Liver (tissue), 9 donors: ENCODE data around the gene GGA1. TPM values are rescaled to one million over a fixed set of nuclear protein-coding genes. Genes with fewer than 3 reads are reported as not detected.

Experiments used
- DNase-seq: peaks from one replicate; pipeline ENCODE4 v3.0.0-alpha.2; 2017; ENCODE audit warnings: low spot score
- H3K27ac ChIP-seq, 2 donors: one replicate each; pipeline ENCODE4 v1.7.0; 2013; ENCODE audit warnings: inconsistent platforms in 2 of 2, low read length in 2 of 2, control low read depth in 1 of 2, low read depth in 1 of 2, mild to moderate bottlenecking in 1 of 2
- H3K27me3 ChIP-seq, 4 donors: one replicate each; pipeline versions ENCODE4 v1.6.1 to v1.7.0; 2013; ENCODE audit warnings: low read length in 3 of 4, inconsistent platforms in 1 of 4, mild to moderate bottlenecking in 1 of 4, moderate library complexity in 1 of 4; ENCODE audit not compliant: control insufficient read depth in 4 of 4, insufficient read depth in 4 of 4
- H3K36me3 ChIP-seq, 4 donors: one replicate each; pipeline versions ENCODE4 v1.6.1 to v1.7.0; 2013; ENCODE audit warnings: low read length in 3 of 4, mild to moderate bottlenecking in 3 of 4, low read depth in 1 of 4, moderate library complexity in 1 of 4; ENCODE audit not compliant: control insufficient read depth in 4 of 4, insufficient read depth in 3 of 4
- H3K4me1 ChIP-seq, 4 donors: one replicate each; pipeline versions ENCODE4 v1.6.1 to v1.7.0; 2013; ENCODE audit warnings: low read length in 3 of 4, mild to moderate bottlenecking in 3 of 4, moderate library complexity in 1 of 4; ENCODE audit not compliant: control insufficient read depth in 4 of 4, insufficient read depth in 4 of 4
- H3K4me3 ChIP-seq, 3 donors: one replicate each; pipeline versions ENCODE4 v1.6.1 to v1.7.0; 2013; ENCODE audit warnings: low read length in 3 of 3, control low read depth in 1 of 3, low read depth in 1 of 3, mild to moderate bottlenecking in 1 of 3
- H3K9ac ChIP-seq, 2 donors: one replicate each; pipeline ENCODE4 v1.7.0; 2013; ENCODE audit warnings: low read length in 2 of 2, mild to moderate bottlenecking in 2 of 2, moderate library complexity in 2 of 2, control low read depth in 1 of 2, low read depth in 1 of 2
- H3K9me3 ChIP-seq, 4 donors: one replicate each; pipeline versions ENCODE4 v1.6.1 to v1.7.0; 2013; ENCODE audit warnings: low read length in 3 of 4; ENCODE audit not compliant: control insufficient read depth in 4 of 4
- ATF3 ChIP-seq: IDR thresholded peaks from 2 replicates; pipeline ENCODE4 v1.6.1; 2016; ENCODE audit warnings: antibody characterized with exemption
- CTCF ChIP-seq: fragments of 150-350 bp; IDR thresholded peaks from 2 replicates; pipeline ENCODE4 v1.5.1; 2017; ENCODE audit warnings: improper control_type of control experiment, low read depth, low read length; ENCODE audit not compliant: missing input control
- EGR1 ChIP-seq, 2 donors: IDR thresholded peaks; 2 replicates each; pipeline ENCODE4 v1.6.1; 2016 to 2018; ENCODE audit warnings: antibody characterized with exemption in 2 of 2, low read depth in 2 of 2
- FOXA1 ChIP-seq: IDR thresholded peaks from 2 replicates; pipeline ENCODE4 v1.6.1; 2016; ENCODE audit warnings: antibody characterized with exemption
- FOXA2 ChIP-seq: IDR thresholded peaks from 2 replicates; pipeline ENCODE4 v1.6.1; 2016; ENCODE audit warnings: antibody characterized with exemption
- GABPA ChIP-seq, 2 donors: IDR thresholded peaks in 1 of 2; conservative IDR thresholded peaks in 1 of 2; 2 replicates each; pipeline ENCODE4 v1.6.1; 2016; ENCODE audit warnings: antibody characterized with exemption in 2 of 2, mild to moderate bottlenecking in 1 of 2, moderate library complexity in 1 of 2
- HNF4A ChIP-seq, 2 donors: conservative IDR thresholded peaks; 2 replicates each; pipeline ENCODE4 v1.6.1; 2016; ENCODE audit warnings: antibody characterized with exemption in 2 of 2, mild to moderate bottlenecking in 2 of 2
- HNF4G ChIP-seq: IDR thresholded peaks from 2 replicates; pipeline ENCODE4 v1.6.1; 2016; ENCODE audit warnings: antibody characterized with exemption
- JUND ChIP-seq, 2 donors: IDR thresholded peaks; 2 replicates each; pipeline ENCODE4 v1.6.1; 2016; ENCODE audit warnings: antibody characterized with exemption in 2 of 2
- RAD21 ChIP-seq, 2 donors: IDR thresholded peaks; 2 replicates each; pipeline ENCODE4 v1.6.1; 2016; ENCODE audit warnings: antibody characterized with exemption in 2 of 2, mild to moderate bottlenecking in 2 of 2
- RXRA ChIP-seq, 2 donors: IDR thresholded peaks; 2 replicates each; pipeline ENCODE4 v1.6.1; 2017 to 2018; ENCODE audit warnings: antibody characterized with exemption in 2 of 2, mild to moderate bottlenecking in 1 of 2
- SP1 ChIP-seq: IDR thresholded peaks from 2 replicates; pipeline ENCODE4 v1.6.1; 2018; ENCODE audit warnings: antibody characterized with exemption, mild to moderate bottlenecking
- YY1 ChIP-seq: IDR thresholded peaks from 2 replicates; pipeline ENCODE4 v1.6.1; 2016; ENCODE audit warnings: antibody characterized with exemption, mild to moderate bottlenecking
- WGBS: extraction: QIAGEN DNeasy Blood & Tissue Kit; methylation state at CpG from one replicate; pipeline ENCODE4 v1.1.7; 2013; 5-methylcytosine and 5-hydroxymethylcytosine counted together
- polyA plus RNA-seq, 2 donors: library from polyadenylated mRNA; stranded (reverse) in 1 of 2; unstranded in 1 of 2; fragments of 200-250 nt in 1 of 2; fragments of >200 nt in 1 of 2; fragmentation: Nextera tagmentation in 1 of 2; extraction: Ambion mirVana in 1 of 2; gene quantifications; one replicate each; pipeline versions ENCODE4 v1.2.1 to v1.2.3, GENCODE V29; 2013 to 2015
- total RNA-seq, 2 donors: library from RNA; depleted of rRNA; stranded (reverse); fragments of >200 nt; gene quantifications; one replicate each; pipeline ENCODE4 v1.2.3, GENCODE V29; 2014
- TF ChIP-seq, protein P1 (sequence below): IDR thresholded peaks from 2 replicates; pipeline ENCODE4 v1.6.1; 2016; ENCODE audit warnings: antibody characterized with exemption
- TF ChIP-seq, protein P2 (sequence below): IDR thresholded peaks from 2 replicates; pipeline ENCODE4 v1.6.1; 2016; ENCODE audit warnings: antibody characterized with exemption, mild to moderate bottlenecking
- donor health status: healthy.
- donor health status: healthy.
- donor health status: healthy.
- donor health status: healthy.
- donor health status: healthy.

GGA1 gene
- total and polyA plus RNA-seq, 4 donors = 15.1 to 26.4 (median 17.8) TPM

- Histone ChIP-seq H3K9ac (peak overlapping the region in 1 of 2 donors; percentile 8), H3K27me3 (no peaks in the 10 kb centered on the region), H3K36me3 (peaks cover 0 to 12% (median 5%) of the 10 kb centered on the region in 4 donors), H3K4me3 (no peak overlapping the region), H3K27ac (peak overlapping the region; percentile 78 to 85), H3K4me1 (peaks cover 16 to 49% (median 43%) of the 10 kb centered on the region in 4 donors), H3K9me3 (no peaks in the 10 kb centered on the region)
- WGBS = 79% methylated on average over 13 of the region's 13 CpGs
- no peak for TF ChIP-seq CTCF
- TF ChIP-seq, protein P1, sequence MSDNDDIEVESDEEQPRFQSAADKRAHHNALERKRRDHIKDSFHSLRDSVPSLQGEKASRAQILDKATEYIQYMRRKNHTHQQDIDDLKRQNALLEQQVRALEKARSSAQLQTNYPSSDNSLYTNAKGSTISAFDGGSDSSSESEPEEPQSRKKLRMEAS = no peak
- TF ChIP-seq JUND (IDR thresholded peaks at IDR 0.05) = no peak
- TF ChIP-seq GABPA (IDR thresholded peaks at IDR 0.05 in 1 of 2, conservative IDR thresholded peaks at IDR 0.05 in 1 of 2) = no peak
- TF ChIP-seq FOXA2 = no peak
- no peak for TF ChIP-seq RXRA (IDR thresholded peaks at IDR 0.05)
- no peak for TF ChIP-seq EGR1 (IDR thresholded peaks at IDR 0.05; ENCODE audit: low read depth in 2 of 2)
- TF ChIP-seq HNF4G = no peak
- no peak for DNase-seq
Measured at GRCh38 chr22:37626556-37627075, 18.0 kb downstream of the GGA1 start.

DNA sequence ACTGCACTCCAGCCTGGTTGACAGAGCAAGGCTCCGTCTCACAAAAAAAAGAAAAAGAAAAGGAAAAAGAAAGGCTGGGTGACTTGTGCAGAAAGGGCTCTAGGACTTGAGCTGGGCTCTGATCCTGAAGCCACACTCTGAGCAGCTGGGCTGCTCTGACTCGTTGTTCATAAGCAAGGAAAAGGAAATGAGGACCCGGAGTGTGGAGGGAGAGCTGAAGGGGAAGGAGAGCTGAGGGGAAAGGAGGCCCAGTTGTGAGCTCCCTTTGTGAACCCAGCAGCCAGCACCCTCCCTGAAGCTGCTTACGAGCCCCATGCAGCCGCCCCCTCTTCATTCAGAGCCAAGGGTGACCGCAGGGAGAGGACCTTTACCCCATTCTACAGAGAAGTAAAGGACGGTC is 18.5 kb downstream of the GGA1 start:
- no peak overlapping the region for H3K9ac ChIP-seq

More for the DNA sequence above, 18.5 kb downstream of the GGA1 start:
- no peaks in the 10 kb centered on the region for H3K9me3 ChIP-seq
- H3K4me3 ChIP-seq = no peak overlapping the region
- H3K36me3 ChIP-seq = peaks cover 0 to 11% (median 5%) of the 10 kb centered on the region in 4 donors
- H3K4me1 ChIP-seq = peaks cover 16 to 54% (median 47%) of the 10 kb centered on the region in 4 donors
- WGBS = 62% methylated on average over 7 of the region's 7 CpGs
- TF ChIP-seq RAD21 (IDR thresholded peaks at IDR 0.05) (no peak), SP1 (no peak), FOXA1 (no peak), YY1 (no peak), RXRA (IDR thresholded peaks at IDR 0.05) (no peak), HNF4A (conservative IDR thresholded peaks at IDR 0.05) (no peak), FOXA2 (no peak), GABPA (IDR thresholded peaks at IDR 0.05 in 1 of 2, conservative IDR thresholded peaks at IDR 0.05 in 1 of 2) (no peak), ATF3 (no peak), HNF4G (no peak), JUND (IDR thresholded peaks at IDR 0.05) (no peak)
- TF ChIP-seq, protein P2, sequence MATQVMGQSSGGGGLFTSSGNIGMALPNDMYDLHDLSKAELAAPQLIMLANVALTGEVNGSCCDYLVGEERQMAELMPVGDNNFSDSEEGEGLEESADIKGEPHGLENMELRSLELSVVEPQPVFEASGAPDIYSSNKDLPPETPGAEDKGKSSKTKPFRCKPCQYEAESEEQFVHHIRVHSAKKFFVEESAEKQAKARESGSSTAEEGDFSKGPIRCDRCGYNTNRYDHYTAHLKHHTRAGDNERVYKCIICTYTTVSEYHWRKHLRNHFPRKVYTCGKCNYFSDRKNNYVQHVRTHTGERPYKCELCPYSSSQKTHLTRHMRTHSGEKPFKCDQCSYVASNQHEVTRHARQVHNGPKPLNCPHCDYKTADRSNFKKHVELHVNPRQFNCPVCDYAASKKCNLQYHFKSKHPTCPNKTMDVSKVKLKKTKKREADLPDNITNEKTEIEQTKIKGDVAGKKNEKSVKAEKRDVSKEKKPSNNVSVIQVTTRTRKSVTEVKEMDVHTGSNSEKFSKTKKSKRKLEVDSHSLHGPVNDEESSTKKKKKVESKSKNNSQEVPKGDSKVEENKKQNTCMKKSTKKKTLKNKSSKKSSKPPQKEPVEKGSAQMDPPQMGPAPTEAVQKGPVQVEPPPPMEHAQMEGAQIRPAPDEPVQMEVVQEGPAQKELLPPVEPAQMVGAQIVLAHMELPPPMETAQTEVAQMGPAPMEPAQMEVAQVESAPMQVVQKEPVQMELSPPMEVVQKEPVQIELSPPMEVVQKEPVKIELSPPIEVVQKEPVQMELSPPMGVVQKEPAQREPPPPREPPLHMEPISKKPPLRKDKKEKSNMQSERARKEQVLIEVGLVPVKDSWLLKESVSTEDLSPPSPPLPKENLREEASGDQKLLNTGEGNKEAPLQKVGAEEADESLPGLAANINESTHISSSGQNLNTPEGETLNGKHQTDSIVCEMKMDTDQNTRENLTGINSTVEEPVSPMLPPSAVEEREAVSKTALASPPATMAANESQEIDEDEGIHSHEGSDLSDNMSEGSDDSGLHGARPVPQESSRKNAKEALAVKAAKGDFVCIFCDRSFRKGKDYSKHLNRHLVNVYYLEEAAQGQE = no peak
- TF ChIP-seq, protein P1 = no peak
- H3K27me3 ChIP-seq = no peaks in the 10 kb centered on the region
- H3K27ac ChIP-seq = peak overlapping the region in 1 of 2 donors; percentile 9
- DNase-seq = no peak
